Pancreas (tissue), 10 donors: Measurements from ENCODE around the gene MCF2L2. TPM values are rescaled to one million over a fixed set of nuclear protein-coding genes. Genes with fewer than 3 reads are reported as not detected.

Experiments used
- ATAC-seq, 4 donors: fragments of 200-7000 bp; cut with Tn5 transposase; one replicate each; pipeline versions ENCODE4 v1.8.0 to v1.9.1; 2020; ENCODE audit warnings: mild to moderate bottlenecking in 4 of 4, moderate library complexity in 4 of 4
- DNase-seq, 6 donors: peaks; one replicate each; pipeline ENCODE4 v3.0.0-alpha.2; 2020
- FAIRE-seq: peaks from 2 replicates; lab custom pipeline; 2012; peaks lifted over from hg19 to GRCh38; lab: Jason Lieb, UNC
- H3K27ac ChIP-seq, 4 donors: fragments of 200-600 bp; sonication (generic); 1 replicate in 3 of 4; 2 replicates in 1 of 4; pipeline versions ENCODE4 v1.5.0 to v1.8.0; 2020
- H3K27me3 ChIP-seq, 4 donors: fragments of 200-600 bp; one replicate each; pipeline ENCODE4 v1.8.0; 2021
- H3K36me3 ChIP-seq, 3 donors: fragments of 200-600 bp; sonication (generic) in 1 of 3; one replicate each; pipeline versions ENCODE4 v1.5.0 to v1.8.0; 2020 to 2021
- H3K4me1 ChIP-seq, 3 donors: fragments of 200-600 bp; one replicate each; pipeline ENCODE4 v1.8.0; 2021
- H3K4me3 ChIP-seq, 4 donors: fragments of 200-600 bp; sonication (generic) in 2 of 4; one replicate each; pipeline versions ENCODE4 v1.5.0 to v1.8.0; 2020 to 2021
- H3K9me3 ChIP-seq, 4 donors: fragments of 200-600 bp; one replicate each; pipeline ENCODE4 v1.8.0; 2021
- WGBS, 2 donors: extraction: QIAGEN DNeasy Blood & Tissue Kit; methylation state at CpG; one replicate each; pipeline ENCODE4 v1.1.7; 2013; 5-methylcytosine and 5-hydroxymethylcytosine counted together
- intact Hi-C, 3 donors: fragments of 100-400 bp; cut with DNase I; formaldehyde crosslinking; loops; one replicate each; pipeline versions ENCODE4 v1.11.1 to v1.14.2; 2022
- polyA plus RNA-seq, 2 donors: library from polyadenylated mRNA; stranded (reverse); fragments of 200-250 nt; gene quantifications; one replicate each; pipeline ENCODE4 v1.2.3, GENCODE V29; 2013
- total RNA-seq, 6 donors: library from RNA; stranded (reverse); fragmentation: NEBNext Ultra II Directional in 4 of 6; extraction: Animal tissue kit (Norgen Biotek cat#: 25700) in 4 of 6; gene quantifications; one replicate each; pipeline versions ENCODE4 v1.2.1 to v1.2.4, GENCODE V29; 2021 to 2023
- TF ChIP-seq, protein P1 (sequence below), 4 donors: fragments of 200-600 bp; sonication (generic) in 3 of 4; IDR thresholded peaks; one replicate each; pipeline versions ENCODE4 v1.5.0 to v1.8.0; 2021; ENCODE audit warnings: antibody characterized with exemption in 4 of 4
- donor health status: healthy with polysubstance abuse.
- donor health status: DM: no; HTN: no; CAD: no; lungs with moderate emphysema.
- donor health status: DM: no; HTN: no; CAD: no.
- donor health status: control.
- donor health status: control.
- donor health status: Bipolar disorder and iron deficiency.
- donor health status: DM: yes; HTN: yes; CAD: no.
- donor health status: DM: no; HTN: no; CAD: no.
- donor health status: DM: no; HTN: no; CAD: no.
- donor health status: DM: yes; HTN: yes; CAD: no.

The MCF2L2 gene
- total and polyA plus RNA-seq, 8 donors: 0.54 to 2.0 (median 0.97) TPM

DNA sequence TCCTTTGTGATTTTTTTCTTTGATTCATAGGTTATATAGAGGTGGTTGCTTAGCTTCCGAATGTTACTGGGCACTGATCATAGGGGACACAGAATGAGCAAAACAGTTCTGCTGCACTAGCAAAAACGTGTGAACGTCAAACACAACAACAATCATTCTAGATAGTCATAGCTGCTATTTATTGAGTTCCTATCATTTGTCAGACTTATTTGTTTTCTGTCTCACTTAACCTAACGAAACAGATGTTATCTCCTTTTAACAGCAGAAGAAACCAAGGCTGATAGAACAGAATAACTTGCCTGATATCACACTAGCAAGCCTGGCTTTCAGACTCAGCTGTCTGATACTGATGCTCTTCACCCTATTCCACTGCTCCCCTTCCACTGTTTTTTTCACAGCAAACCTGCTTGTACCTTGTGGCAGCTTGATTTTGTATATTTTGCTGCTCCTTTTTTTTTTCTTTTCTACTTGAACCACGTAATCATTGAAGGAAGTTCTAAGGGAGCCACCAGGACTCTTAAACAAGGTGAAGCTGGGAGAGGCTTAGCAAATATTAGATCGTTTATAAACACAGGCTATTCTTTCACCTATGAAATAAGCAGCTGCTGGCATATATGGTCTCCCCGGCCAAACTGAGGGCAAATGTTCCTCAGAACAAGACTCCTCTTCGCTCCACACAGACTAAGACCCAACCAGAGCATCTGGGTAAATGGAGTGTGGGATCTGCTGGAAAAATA is 78.8 kb downstream of the MCF2L2 start:
- H3K4me1 ChIP-seq: no peaks in the 10 kb centered on the region
- no peaks in the 10 kb centered on the region for H3K27me3 ChIP-seq
- FAIRE-seq (no peak), DNase-seq (no peak), ATAC-seq (peak in 2 of 4 donors; percentile 40 to 59)
- 38 to 39% methylated on average over 8 of the region's 8 CpGs for WGBS, 2 donors
- H3K27ac ChIP-seq: no peak overlapping the region
- intact Hi-C loops: no loop called here
- no peaks in the 10 kb centered on the region for H3K9me3 ChIP-seq
- TF ChIP-seq, protein P1, sequence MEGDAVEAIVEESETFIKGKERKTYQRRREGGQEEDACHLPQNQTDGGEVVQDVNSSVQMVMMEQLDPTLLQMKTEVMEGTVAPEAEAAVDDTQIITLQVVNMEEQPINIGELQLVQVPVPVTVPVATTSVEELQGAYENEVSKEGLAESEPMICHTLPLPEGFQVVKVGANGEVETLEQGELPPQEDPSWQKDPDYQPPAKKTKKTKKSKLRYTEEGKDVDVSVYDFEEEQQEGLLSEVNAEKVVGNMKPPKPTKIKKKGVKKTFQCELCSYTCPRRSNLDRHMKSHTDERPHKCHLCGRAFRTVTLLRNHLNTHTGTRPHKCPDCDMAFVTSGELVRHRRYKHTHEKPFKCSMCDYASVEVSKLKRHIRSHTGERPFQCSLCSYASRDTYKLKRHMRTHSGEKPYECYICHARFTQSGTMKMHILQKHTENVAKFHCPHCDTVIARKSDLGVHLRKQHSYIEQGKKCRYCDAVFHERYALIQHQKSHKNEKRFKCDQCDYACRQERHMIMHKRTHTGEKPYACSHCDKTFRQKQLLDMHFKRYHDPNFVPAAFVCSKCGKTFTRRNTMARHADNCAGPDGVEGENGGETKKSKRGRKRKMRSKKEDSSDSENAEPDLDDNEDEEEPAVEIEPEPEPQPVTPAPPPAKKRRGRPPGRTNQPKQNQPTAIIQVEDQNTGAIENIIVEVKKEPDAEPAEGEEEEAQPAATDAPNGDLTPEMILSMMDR (IDR thresholded peaks at IDR 0.05): no peak
- no peaks in the 10 kb centered on the region for H3K36me3 ChIP-seq
- H3K4me3 ChIP-seq: no peak overlapping the region

DNA sequence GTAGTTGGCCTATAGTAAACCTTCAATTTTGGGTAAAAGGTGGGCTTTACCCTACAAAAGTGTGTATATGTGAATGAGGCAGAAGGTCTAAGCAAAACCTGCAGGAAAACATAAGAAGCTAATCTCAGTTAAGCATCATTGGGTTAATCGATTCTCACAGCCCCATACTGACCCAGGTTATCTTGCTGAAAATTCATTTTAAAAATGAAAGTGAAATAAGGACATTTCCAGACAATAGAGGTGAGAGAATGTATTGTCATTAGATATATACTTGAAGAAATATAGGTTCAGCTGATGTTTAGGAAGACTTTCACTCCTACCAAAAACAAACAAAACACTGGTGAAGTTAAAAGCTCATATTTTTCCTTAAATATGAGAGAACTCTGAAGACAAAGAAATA is 85.6 kb downstream of the MCF2L2 start:
- H3K27ac ChIP-seq: no peak overlapping the region
- no peak for ATAC-seq
- FAIRE-seq: no peak
- H3K4me3 ChIP-seq: no peak overlapping the region
- 62 to 64% methylated on average over 1 of the region's 1 CpG for WGBS, 2 donors
- no peaks in the 10 kb centered on the region for H3K27me3 ChIP-seq
- no peak for DNase-seq
- intact Hi-C loops: no loop called here
- no peaks in the 10 kb centered on the region for H3K9me3 ChIP-seq
- H3K4me1 ChIP-seq: no peaks in the 10 kb centered on the region
- TF ChIP-seq, protein P1 (IDR thresholded peaks at IDR 0.05): no peak
- no peaks in the 10 kb centered on the region for H3K36me3 ChIP-seq

DNA sequence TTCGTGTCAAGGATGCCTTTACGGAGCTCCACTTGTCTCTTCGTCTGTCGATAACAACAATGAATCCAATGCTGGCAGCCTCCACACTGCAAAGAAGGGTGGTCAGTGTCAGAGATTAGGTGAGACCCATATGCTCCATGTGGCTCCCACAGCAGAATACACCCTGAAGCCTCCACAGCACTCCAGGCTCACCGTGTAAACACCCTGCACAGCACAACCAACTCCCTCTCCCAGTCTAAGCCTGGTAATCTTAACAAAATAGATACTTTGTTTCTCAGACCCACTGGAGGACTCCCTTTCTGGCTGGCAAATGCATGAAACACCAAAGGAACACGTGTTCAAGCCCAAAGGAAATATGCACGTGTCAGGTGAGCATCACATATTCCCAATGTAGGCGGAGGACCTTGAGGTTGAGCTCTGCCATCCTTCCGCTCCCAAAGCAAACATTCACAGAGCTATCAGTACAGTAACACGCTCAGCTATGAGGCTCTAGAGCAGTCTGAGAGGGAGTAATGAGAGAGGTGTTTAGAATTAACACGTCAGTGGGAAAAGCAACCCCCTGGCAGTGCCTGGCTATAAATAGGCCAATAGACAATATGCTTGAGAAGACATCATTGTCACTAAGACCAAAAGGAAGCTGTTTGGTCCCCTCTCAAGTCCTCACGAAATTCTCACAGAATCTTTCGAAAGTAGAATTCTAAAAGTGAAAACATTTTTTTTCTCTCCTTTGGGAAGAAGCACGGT is 86.7 kb downstream of the MCF2L2 start:
- H3K27me3 ChIP-seq: no peaks in the 10 kb centered on the region
- FAIRE-seq: no peak
- no peaks in the 10 kb centered on the region for H3K4me1 ChIP-seq
- no peak overlapping the region for H3K27ac ChIP-seq
- no peaks in the 10 kb centered on the region for H3K9me3 ChIP-seq
- TF ChIP-seq, protein P1 (IDR thresholded peaks at IDR 0.05): no peak
- no peak for DNase-seq
- intact Hi-C loops: no loop called here
- no peaks in the 10 kb centered on the region for H3K36me3 ChIP-seq
- H3K4me3 ChIP-seq: no peak overlapping the region
- WGBS, 2 donors: 67 to 78% methylated on average over 14 of the region's 14 CpGs
- ATAC-seq: peak in 2 of 4 donors; percentile 31 to 45

DNA sequence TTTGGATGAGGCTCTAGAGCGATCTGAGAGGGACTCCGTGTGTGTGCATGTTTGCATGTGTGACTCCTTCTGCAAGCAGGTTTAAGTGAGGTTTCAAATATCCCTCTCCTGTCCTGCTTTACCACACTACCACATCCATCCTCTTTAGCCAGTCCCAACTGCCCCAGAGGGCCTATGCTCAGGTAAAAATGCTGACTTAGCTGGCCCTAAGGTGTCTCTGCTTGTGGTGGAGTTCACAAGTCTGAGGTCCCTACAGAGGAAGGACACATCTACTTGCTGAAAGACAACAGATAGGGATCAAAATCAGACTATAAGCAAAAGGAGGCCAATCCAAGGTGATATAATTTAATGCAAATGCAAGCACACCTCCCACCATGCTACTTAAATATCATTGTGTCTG is 88.2 kb downstream of the MCF2L2 start:
- H3K4me1 ChIP-seq: no peaks in the 10 kb centered on the region
- no peaks in the 10 kb centered on the region for H3K27me3 ChIP-seq
- H3K4me3 ChIP-seq: no peak overlapping the region
- no peaks in the 10 kb centered on the region for H3K36me3 ChIP-seq
- FAIRE-seq (no peak), DNase-seq (no peak), ATAC-seq (no peak)
- 96 to 97% methylated on average over 2 of the region's 2 CpGs for WGBS, 2 donors
- H3K27ac ChIP-seq: no peak overlapping the region
- TF ChIP-seq, protein P1 (IDR thresholded peaks at IDR 0.05): no peak
- intact Hi-C loops: no loop called here
- H3K9me3 ChIP-seq: no peaks in the 10 kb centered on the region
